Measurements from ENCODE around the gene LHX5. TPM values are rescaled to one million over a fixed set of nuclear protein-coding genes. Genes with fewer than 3 reads are reported as not detected.

LHX5 gene
- polyA plus RNA-seq, 3 donors: not detected

- no peak overlapping the region for H3K27ac Mint-ChIP-seq
- H3K4me1 Mint-ChIP-seq: peaks cover 6% of the 10 kb centered on the region
- peaks cover 2 to 7% (median 2%) of the 10 kb centered on the region in 3 donors for H3K27me3 Mint-ChIP-seq (ENCODE audit: low read depth in 3 of 3)
- H3K9me3 Mint-ChIP-seq: peaks cover 0 to 7% (median 0%) of the 10 kb centered on the region in 7 donors
- Histone ChIP-seq H3K4me2 (replicated peaks; ENCODE audit: extremely low read depth, low read length, poor library complexity, severe bottlenecking) (no peak overlapping the region), H4K20me1 (ENCODE audit: insufficient read depth, low read length) (no peaks in the 10 kb centered on the region), H3K79me2 (ENCODE audit: insufficient read depth, low read length) (no peaks in the 10 kb centered on the region), H2AFZ (ENCODE audit: insufficient read depth, low read depth, low read length, poor library complexity, severe bottlenecking) (no peak overlapping the region), H3K4me3 (replicated peaks in 1 of 3; ENCODE audit: low read depth in 2 of 3, low read length in 3 of 3) (no peak overlapping the region), H3K9ac (ENCODE audit: insufficient read depth, low read length, poor library complexity, severe bottlenecking) (no peak overlapping the region), H3K27ac (ENCODE audit: low read depth in 1 of 2, low read length in 2 of 2) (no peak overlapping the region), H3K36me3 (replicated peaks in 1 of 2; ENCODE audit: control insufficient read depth in 1 of 2, insufficient read depth in 2 of 2, low read length in 2 of 2) (no peaks in the 10 kb centered on the region), H3K9me3 (replicated peaks in 1 of 2; ENCODE audit: control insufficient read depth in 1 of 2, insufficient read depth in 1 of 2, low read length in 2 of 2) (no peaks in the 10 kb centered on the region), H3K4me1 (ENCODE audit: control insufficient read depth in 1 of 2, insufficient read depth in 2 of 2, low read length in 2 of 2) (peaks cover 0 to 4% of the 10 kb centered on the region in 2 donors), H3K27me3 (ENCODE audit: control insufficient read depth in 2 of 2, insufficient read depth in 2 of 2, low read length in 2 of 2) (no peaks in the 10 kb centered on the region)
- intact Hi-C loops (cut with micrococcal nuclease): loop anchor here (5.0 to 10.0 kb wide), 5 partner anchors 36 to 224 kb away; partner anchors contain the start of gene PLBD2 (in 1 of the 2)
- DNase-seq: no peak
- H3K36me3 Mint-ChIP-seq: peaks cover 0 to 3% of the 10 kb centered on the region in 2 donors
- no CpG with 5 or more reads among the region's 1 CpG for WGBS (ENCODE audit: insufficient coverage)
- no peak overlapping the region for H3K4me3 Mint-ChIP-seq
- TF ChIP-seq, protein P1, sequence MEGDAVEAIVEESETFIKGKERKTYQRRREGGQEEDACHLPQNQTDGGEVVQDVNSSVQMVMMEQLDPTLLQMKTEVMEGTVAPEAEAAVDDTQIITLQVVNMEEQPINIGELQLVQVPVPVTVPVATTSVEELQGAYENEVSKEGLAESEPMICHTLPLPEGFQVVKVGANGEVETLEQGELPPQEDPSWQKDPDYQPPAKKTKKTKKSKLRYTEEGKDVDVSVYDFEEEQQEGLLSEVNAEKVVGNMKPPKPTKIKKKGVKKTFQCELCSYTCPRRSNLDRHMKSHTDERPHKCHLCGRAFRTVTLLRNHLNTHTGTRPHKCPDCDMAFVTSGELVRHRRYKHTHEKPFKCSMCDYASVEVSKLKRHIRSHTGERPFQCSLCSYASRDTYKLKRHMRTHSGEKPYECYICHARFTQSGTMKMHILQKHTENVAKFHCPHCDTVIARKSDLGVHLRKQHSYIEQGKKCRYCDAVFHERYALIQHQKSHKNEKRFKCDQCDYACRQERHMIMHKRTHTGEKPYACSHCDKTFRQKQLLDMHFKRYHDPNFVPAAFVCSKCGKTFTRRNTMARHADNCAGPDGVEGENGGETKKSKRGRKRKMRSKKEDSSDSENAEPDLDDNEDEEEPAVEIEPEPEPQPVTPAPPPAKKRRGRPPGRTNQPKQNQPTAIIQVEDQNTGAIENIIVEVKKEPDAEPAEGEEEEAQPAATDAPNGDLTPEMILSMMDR (IDR thresholded peaks at IDR 0.05): no peak
Observed at GRCh38 chr12:113428482-113428881, 43.2 kb downstream of the LHX5 start.

DNA sequence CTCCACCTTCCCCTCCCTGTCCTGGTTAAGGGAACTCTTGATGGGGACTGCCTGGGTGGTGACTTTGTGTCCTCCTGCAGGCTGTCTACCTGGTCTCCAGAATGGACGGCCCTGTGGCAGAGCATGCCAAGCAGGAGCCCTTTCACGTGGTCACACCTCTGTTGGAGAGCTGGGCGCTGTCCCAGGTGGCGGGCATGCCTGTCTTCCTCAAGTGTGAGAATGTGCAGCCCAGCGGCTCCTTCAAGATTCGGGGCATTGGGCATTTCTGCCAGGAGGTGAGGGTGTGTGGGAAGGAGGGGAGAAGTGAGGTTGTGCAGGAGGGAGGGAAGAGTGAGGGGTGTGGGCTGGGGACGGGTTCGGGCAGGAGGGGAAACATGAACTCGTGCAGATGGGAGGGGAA lies 43.8 kb downstream of the LHX5 start:
- Histone ChIP-seq H3K27me3 (ENCODE audit: control insufficient read depth in 2 of 2, insufficient read depth in 2 of 2, low read length in 2 of 2) (no peaks in the 10 kb centered on the region), H4K20me1 (ENCODE audit: insufficient read depth, low read length) (no peaks in the 10 kb centered on the region), H3K9ac (ENCODE audit: insufficient read depth, low read length, poor library complexity, severe bottlenecking) (no peak overlapping the region), H3K79me2 (ENCODE audit: insufficient read depth, low read length) (no peaks in the 10 kb centered on the region), H3K4me3 (replicated peaks in 1 of 3; ENCODE audit: low read depth in 2 of 3, low read length in 3 of 3) (no peak overlapping the region), H3K4me2 (replicated peaks; ENCODE audit: extremely low read depth, low read length, poor library complexity, severe bottlenecking) (no peak overlapping the region), H3K36me3 (replicated peaks in 1 of 2; ENCODE audit: control insufficient read depth in 1 of 2, insufficient read depth in 2 of 2, low read length in 2 of 2) (no peaks in the 10 kb centered on the region), H2AFZ (ENCODE audit: insufficient read depth, low read depth, low read length, poor library complexity, severe bottlenecking) (no peak overlapping the region), H3K9me3 (replicated peaks in 1 of 2; ENCODE audit: control insufficient read depth in 1 of 2, insufficient read depth in 1 of 2, low read length in 2 of 2) (no peaks in the 10 kb centered on the region), H3K4me1 (ENCODE audit: control insufficient read depth in 1 of 2, insufficient read depth in 2 of 2, low read length in 2 of 2) (peaks cover 4 to 10% of the 10 kb centered on the region in 2 donors), H3K27ac (ENCODE audit: low read depth in 1 of 2, low read length in 2 of 2) (no peak overlapping the region)
- intact Hi-C loops (cut with micrococcal nuclease): loop anchor here (5.0 to 10.0 kb wide), 5 partner anchors 36 to 223 kb away; partner anchors contain the start of gene PLBD2 (in 1 of the 2)
- peaks cover 0 to 7% (median 0%) of the 10 kb centered on the region in 7 donors for H3K9me3 Mint-ChIP-seq
- no peak overlapping the region for H3K4me3 Mint-ChIP-seq
- no peak overlapping the region for H3K27ac Mint-ChIP-seq
- TF ChIP-seq, protein P1 (IDR thresholded peaks at IDR 0.05): no peak
- 80% methylated on average over 8 of the region's 9 CpGs for WGBS (ENCODE audit: insufficient coverage)
- peaks cover 12% of the 10 kb centered on the region for H3K4me1 Mint-ChIP-seq
- peaks cover 2 to 7% (median 2%) of the 10 kb centered on the region in 3 donors for H3K27me3 Mint-ChIP-seq (ENCODE audit: low read depth in 3 of 3)
- no peak for DNase-seq
- H3K36me3 Mint-ChIP-seq: peaks cover 0 to 3% of the 10 kb centered on the region in 2 donors
